BLaER1 treated with 17β-estradiol and CSF1 and Interleukin-3, amounts not matched to agents 10 nM and 100 nM (cell line): Measurements from ENCODE around the gene MYH3.

ENCODE experiments used
- H3K27ac ChIP-seq, 11 experiments: shearing (Covaris generic); formaldehyde crosslinking; 2 replicates each; pipeline ENCODE4 v1.8.1; 2022
- H3K27me3 ChIP-seq, 11 experiments: shearing (Covaris generic); formaldehyde crosslinking; 2 replicates each; pipeline ENCODE4 v1.8.1; 2022
- H3K36me3 ChIP-seq, 11 experiments: shearing (Covaris generic); formaldehyde crosslinking; 2 replicates each; pipeline ENCODE4 v1.8.1; 2022
- H3K4me1 ChIP-seq, 10 experiments: shearing (Covaris generic); formaldehyde crosslinking; 2 replicates each; pipeline ENCODE4 v1.8.1; 2022
- H3K4me2 ChIP-seq, 11 experiments: shearing (Covaris generic); formaldehyde crosslinking; 2 replicates each; pipeline ENCODE4 v1.8.1; 2022
- H3K4me3 ChIP-seq, 10 experiments: shearing (Covaris generic); formaldehyde crosslinking; 2 replicates each; pipeline ENCODE4 v1.8.1; 2022
- H3K9ac ChIP-seq, 11 experiments: shearing (Covaris generic); formaldehyde crosslinking; 2 replicates each; pipeline ENCODE4 v1.8.1; 2022
- H3K9me3 ChIP-seq, 11 experiments: shearing (Covaris generic); formaldehyde crosslinking; replicated peaks in 1 of 11; 2 replicates each; pipeline ENCODE4 v1.8.1; 2022
- H4K20me1 ChIP-seq, 11 experiments: shearing (Covaris generic); formaldehyde crosslinking; 2 replicates each; pipeline ENCODE4 v1.8.1; 2022
- Cebpa-rat ChIP-seq, 11 experiments: shearing (Covaris generic); IDR thresholded peaks; 2 replicates each; pipeline ENCODE4 v1.8.1; 2022

Gene MYH3

GRCh38 chr17:10613775-10614513 lies 43.2 kb downstream of the MYH3 start:
- no peaks in the 10 kb centered on the region for H3K27me3 ChIP-seq
- no peaks in the 10 kb centered on the region for H3K36me3 ChIP-seq
- no peaks in the 10 kb centered on the region for H3K9me3 ChIP-seq
- H4K20me1 ChIP-seq = no peaks in the 10 kb centered on the region
- H3K4me1 ChIP-seq = peaks cover 9 to 32% (median 20%) of the 10 kb centered on the region in 10 experiments
- H3K9ac ChIP-seq = peak overlapping the region in 1 of 11 experiments; percentile 16; a peak in 2 of 22 replicates
- H3K4me2 ChIP-seq = peak overlapping the region in 7 of 11 experiments; percentile 0 to 79 (median 50); a peak in 10 of 22 replicates
- H3K27ac ChIP-seq = peak overlapping the region in 1 of 11 experiments; percentile 3; a peak in 1 of 22 replicates
- H3K4me3 ChIP-seq = no peak overlapping the region
- no peak for TF ChIP-seq Cebpa-rat (IDR thresholded peaks at IDR 0.05)

GRCh38 chr17:10612957-10613744 lies 44.0 kb downstream of the MYH3 start:
- H3K27ac ChIP-seq = peak overlapping the region in 1 of 11 experiments; percentile 3; a peak in 1 of 22 replicates
- no peak for TF ChIP-seq Cebpa-rat (IDR thresholded peaks at IDR 0.05)
- no peaks in the 10 kb centered on the region for H3K27me3 ChIP-seq
- H3K4me1 ChIP-seq = peaks cover 9 to 32% (median 20%) of the 10 kb centered on the region in 10 experiments
- no peaks in the 10 kb centered on the region for H4K20me1 ChIP-seq
- no peak overlapping the region for H3K4me3 ChIP-seq
- no peaks in the 10 kb centered on the region for H3K36me3 ChIP-seq
- H3K9ac ChIP-seq = peak overlapping the region in 1 of 11 experiments; percentile 16; a peak in 1 of 22 replicates
- no peaks in the 10 kb centered on the region for H3K9me3 ChIP-seq
- H3K4me2 ChIP-seq = peak overlapping the region in 6 of 11 experiments; percentile 7 to 79 (median 56); a peak in 10 of 22 replicates

- H3K4me2 ChIP-seq = no peak overlapping the region
- no peaks in the 10 kb centered on the region for H4K20me1 ChIP-seq
- peaks cover 0 to 23% (median 15%) of the 10 kb centered on the region in 10 experiments; a peak in 13 of 20 replicates for H3K4me1 ChIP-seq
- H3K9me3 ChIP-seq = no peaks in the 10 kb centered on the region
- no peak overlapping the region for H3K4me3 ChIP-seq
- H3K27me3 ChIP-seq = no peaks in the 10 kb centered on the region
- no peak for TF ChIP-seq Cebpa-rat (IDR thresholded peaks at IDR 0.05)
- H3K9ac ChIP-seq = no peak overlapping the region
- no peak overlapping the region for H3K27ac ChIP-seq
- H3K36me3 ChIP-seq = no peaks in the 10 kb centered on the region
These were observed 46.2 kb downstream of the MYH3 start for GRCh38 chr17:10610884-10611283.

- Histone ChIP-seq H4K20me1 (no peaks in the 10 kb centered on the region), H3K27me3 (no peaks in the 10 kb centered on the region), H3K9ac (no peak overlapping the region), H3K36me3 (no peaks in the 10 kb centered on the region), H3K27ac (no peak overlapping the region), H3K4me1 (peaks cover 0 to 10% (median 5%) of the 10 kb centered on the region in 10 experiments; a peak in 13 of 20 replicates), H3K9me3 (no peaks in the 10 kb centered on the region), H3K4me3 (no peak overlapping the region), H3K4me2 (no peak overlapping the region)
- TF ChIP-seq Cebpa-rat (IDR thresholded peaks at IDR 0.05) = no peak
These were observed 48.9 kb downstream of the MYH3 start for GRCh38 chr17:10608244-10608643.

GRCh38 chr17:10606110-10606509 lies 51.0 kb downstream of the MYH3 start:
- no peak overlapping the region for H3K9ac ChIP-seq
- H3K27me3 ChIP-seq = no peaks in the 10 kb centered on the region
- H3K36me3 ChIP-seq = no peaks in the 10 kb centered on the region
- H3K27ac ChIP-seq = no peak overlapping the region
- H4K20me1 ChIP-seq = no peaks in the 10 kb centered on the region
- peaks cover 0 to 5% (median 0%) of the 10 kb centered on the region in 10 experiments; a peak in 1 of 20 replicates for H3K4me1 ChIP-seq
- no peak for TF ChIP-seq Cebpa-rat (IDR thresholded peaks at IDR 0.05)
- H3K4me3 ChIP-seq = no peak overlapping the region
- H3K4me2 ChIP-seq = no peak overlapping the region
- no peaks in the 10 kb centered on the region for H3K9me3 ChIP-seq

GRCh38 chr17:10605221-10605783 lies 51.8 kb downstream of the MYH3 start:
- Histone ChIP-seq H3K4me3 (no peak overlapping the region), H3K27ac (no peak overlapping the region), H3K9ac (no peak overlapping the region), H4K20me1 (no peaks in the 10 kb centered on the region), H3K27me3 (no peaks in the 10 kb centered on the region), H3K4me1 (peaks cover 0 to 5% (median 0%) of the 10 kb centered on the region in 10 experiments; a peak in 1 of 20 replicates), H3K9me3 (no peaks in the 10 kb centered on the region), H3K36me3 (no peaks in the 10 kb centered on the region), H3K4me2 (no peak overlapping the region)
- TF ChIP-seq Cebpa-rat (IDR thresholded peaks at IDR 0.05) = peak in 1 of 11 experiments; percentile 36; a peak in 1 of 22 replicates

GRCh38 chr17:10604521-10604920 lies 52.6 kb downstream of the MYH3 start:
- TF ChIP-seq Cebpa-rat (IDR thresholded peaks at IDR 0.05) = no peak
- H3K9me3 ChIP-seq = no peaks in the 10 kb centered on the region
- no peak overlapping the region for H3K4me2 ChIP-seq
- no peaks in the 10 kb centered on the region for H3K27me3 ChIP-seq
- H4K20me1 ChIP-seq = no peaks in the 10 kb centered on the region
- peaks cover 0 to 5% (median 0%) of the 10 kb centered on the region in 10 experiments; a peak in 1 of 20 replicates for H3K4me1 ChIP-seq
- no peak overlapping the region for H3K4me3 ChIP-seq
- no peak overlapping the region for H3K27ac ChIP-seq
- H3K36me3 ChIP-seq = no peaks in the 10 kb centered on the region
- H3K9ac ChIP-seq = no peak overlapping the region

- no peak overlapping the region for H3K9ac ChIP-seq
- peaks cover 0 to 5% (median 0%) of the 10 kb centered on the region in 10 experiments; a peak in 1 of 20 replicates for H3K4me1 ChIP-seq
- H4K20me1 ChIP-seq = no peaks in the 10 kb centered on the region
- no peak overlapping the region for H3K27ac ChIP-seq
- no peak for TF ChIP-seq Cebpa-rat (IDR thresholded peaks at IDR 0.05)
- H3K27me3 ChIP-seq = no peaks in the 10 kb centered on the region
- H3K9me3 ChIP-seq = no peaks in the 10 kb centered on the region
- no peak overlapping the region for H3K4me2 ChIP-seq
- H3K4me3 ChIP-seq = no peak overlapping the region
- no peaks in the 10 kb centered on the region for H3K36me3 ChIP-seq
These were observed 53.2 kb downstream of the MYH3 start for GRCh38 chr17:10603931-10604330.

GRCh38 chr17:10600571-10600970 lies 56.5 kb downstream of the MYH3 start:
- no peaks in the 10 kb centered on the region for H3K27me3 ChIP-seq
- H3K27ac ChIP-seq = no peak overlapping the region
- no peaks in the 10 kb centered on the region for H4K20me1 ChIP-seq
- no peak overlapping the region for H3K4me2 ChIP-seq
- H3K36me3 ChIP-seq = no peaks in the 10 kb centered on the region
- H3K4me3 ChIP-seq = no peak overlapping the region
- H3K4me1 ChIP-seq = peaks cover 0 to 3% (median 0%) of the 10 kb centered on the region in 10 experiments; a peak in 1 of 20 replicates
- no peak overlapping the region for H3K9ac ChIP-seq
- TF ChIP-seq Cebpa-rat (IDR thresholded peaks at IDR 0.05) = no peak
- H3K9me3 ChIP-seq = no peaks in the 10 kb centered on the region
